Hematopoietic multipotent progenitor cell (in vitro differentiated cells): Measurements from ENCODE around the gene ARHGEF4. TPM values are rescaled to one million over a fixed set of nuclear protein-coding genes. Genes with fewer than 3 reads are reported as not detected.

Source experiments
- DNase-seq, 3 donors: peaks; one replicate each; pipeline ENCODE4 v3.0.0-alpha.2; 2011 to 2015; ENCODE audit warnings: low read depth in 2 of 3, low spot score in 2 of 3
- total RNA-seq: library from RNA; depleted of rRNA; stranded (reverse); fragments of >200 nt; gene quantifications from one replicate; pipeline ENCODE4 v1.2.3, GENCODE V29; 2012

ARHGEF4 gene
- total RNA-seq, 1 donor, result under 0.01 TPM

DNA sequence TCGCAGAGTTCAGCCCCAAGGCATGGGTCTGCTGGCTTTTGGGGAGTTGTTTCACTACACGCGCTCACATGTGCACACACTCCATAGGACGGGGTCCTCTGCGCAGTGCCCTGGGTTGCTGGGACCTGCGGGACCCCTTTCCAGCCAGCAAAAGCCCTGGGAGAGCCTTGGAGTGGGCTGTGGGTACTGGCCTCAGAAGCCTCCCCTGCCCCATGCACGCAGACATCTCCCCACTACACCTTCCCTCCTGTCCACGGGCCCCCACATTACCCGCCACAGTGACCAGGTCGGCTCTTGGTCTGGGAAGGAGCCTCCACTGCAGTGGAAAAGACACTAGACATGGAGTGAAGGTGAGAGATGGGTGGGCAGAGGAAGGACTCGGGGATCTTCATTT lies 208.0 kb downstream of the ARHGEF4 start:
- no peak for DNase-seq

DNA sequence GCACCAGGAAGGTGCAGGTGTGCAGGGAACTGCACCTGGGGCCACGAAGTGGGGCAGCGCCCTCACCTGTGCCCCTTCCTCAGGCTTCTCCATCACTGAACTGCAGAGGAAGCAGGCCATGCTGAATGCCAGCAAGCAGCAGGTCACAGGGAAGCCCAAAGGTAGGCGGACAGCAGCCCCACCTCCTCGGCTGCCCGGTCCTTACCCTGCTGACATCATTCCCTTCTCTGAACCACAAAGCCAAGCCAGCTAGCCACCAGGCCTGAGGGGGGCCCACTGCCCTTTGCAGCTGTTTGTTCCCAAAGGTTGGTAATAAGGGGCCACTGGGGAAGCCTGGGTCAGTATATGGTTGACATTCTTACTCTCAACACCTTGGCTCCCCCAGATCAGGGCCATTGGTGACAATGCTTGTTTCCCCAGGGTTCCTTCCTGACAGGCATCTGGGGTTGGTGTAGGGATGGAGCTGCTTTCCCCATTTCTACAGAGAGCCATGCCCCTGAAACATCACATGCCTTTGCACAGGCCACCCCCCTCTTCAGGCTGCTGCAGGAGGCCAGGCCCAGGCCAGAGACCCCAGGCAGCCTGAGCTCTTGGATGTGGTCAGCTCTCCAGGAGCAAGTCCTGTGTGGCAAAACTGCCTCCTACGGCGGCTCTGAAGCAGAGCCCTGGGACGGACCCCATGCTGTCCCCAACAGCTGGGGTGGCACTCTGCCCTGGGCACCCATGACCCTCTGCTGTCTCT lies 208.7 kb downstream of the ARHGEF4 start:
- DNase-seq, result no peak

DNA sequence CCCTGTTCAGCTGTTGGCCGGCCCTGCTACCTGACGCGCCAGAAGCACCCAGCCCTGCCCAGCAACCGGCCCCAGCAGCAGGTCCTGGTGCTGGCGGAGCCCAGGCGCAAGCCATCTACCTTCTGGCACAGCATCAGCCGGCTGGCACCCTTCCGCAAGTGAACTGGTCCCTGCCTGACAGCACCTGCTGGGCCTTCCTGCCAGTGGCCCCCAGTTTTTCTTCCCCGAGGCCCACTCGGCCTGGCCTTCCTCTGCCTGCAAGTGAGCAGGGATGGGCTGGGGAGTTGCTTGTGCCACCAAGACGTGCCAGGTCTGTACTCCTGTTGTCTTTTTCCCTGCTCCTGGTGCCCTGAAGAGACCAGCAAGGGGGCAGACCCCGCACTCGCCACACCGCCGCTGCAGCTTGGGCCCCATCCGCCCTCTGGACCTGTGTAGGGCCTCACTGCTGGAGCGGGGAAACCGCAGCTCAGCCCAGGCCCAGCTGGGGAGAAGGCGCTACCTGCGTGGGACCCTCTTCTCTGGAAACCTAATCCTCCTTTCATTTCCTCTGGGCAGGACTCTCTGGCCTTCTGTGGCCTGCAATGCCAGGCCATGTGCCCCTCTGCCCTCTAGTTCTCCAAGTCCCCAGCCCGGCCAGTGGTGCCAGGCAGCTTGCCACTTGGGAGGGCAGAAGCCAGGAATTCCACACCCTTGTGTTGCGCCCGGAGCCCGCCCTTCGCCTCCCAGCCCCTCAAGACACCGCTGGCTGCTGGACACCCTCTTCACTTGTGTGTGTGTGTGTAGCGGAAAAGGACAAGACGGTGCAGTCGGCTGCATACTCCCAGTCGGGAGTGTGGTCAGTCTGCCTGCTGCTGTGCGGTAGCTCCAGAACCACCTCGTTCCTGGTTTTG lies 209.6 kb downstream of the ARHGEF4 start:
- no peak for DNase-seq

DNA sequence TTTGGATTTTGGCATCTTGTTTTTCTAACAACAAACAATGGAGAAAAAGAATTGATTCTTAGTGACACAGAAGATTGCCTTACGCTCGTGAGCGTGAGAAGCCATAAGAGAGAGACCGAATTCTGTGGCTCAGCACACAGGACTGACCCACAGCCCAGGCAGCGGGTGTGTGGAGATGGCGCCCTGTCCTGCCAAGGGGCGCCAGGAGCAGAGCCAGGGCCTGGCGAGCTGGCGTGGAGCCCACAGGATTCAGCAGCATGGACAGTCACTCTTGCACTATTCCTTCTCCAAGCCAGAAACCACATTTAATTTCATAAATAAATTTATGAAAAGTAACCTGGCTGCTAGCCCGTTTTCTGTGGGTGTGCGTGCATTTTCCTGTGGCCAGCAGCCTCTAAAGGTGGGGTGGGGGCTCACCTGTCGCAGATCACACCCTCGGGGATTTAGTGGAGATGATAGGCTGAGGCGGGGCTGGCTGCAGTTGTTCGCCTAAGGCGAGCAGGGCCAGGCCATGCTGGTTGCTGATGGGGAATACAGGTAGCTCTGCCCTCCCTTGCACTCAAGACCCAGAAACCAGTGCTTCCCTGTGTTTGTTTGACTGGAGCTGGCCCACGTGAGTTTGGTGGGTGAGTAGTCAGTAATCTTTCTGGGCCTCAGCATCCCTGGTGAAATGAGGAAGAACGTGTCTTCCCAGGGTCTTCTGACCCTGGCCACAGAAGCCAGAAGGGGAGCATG lies 210.4 kb downstream of the ARHGEF4 start:
- DNase-seq, result no peak

DNA sequence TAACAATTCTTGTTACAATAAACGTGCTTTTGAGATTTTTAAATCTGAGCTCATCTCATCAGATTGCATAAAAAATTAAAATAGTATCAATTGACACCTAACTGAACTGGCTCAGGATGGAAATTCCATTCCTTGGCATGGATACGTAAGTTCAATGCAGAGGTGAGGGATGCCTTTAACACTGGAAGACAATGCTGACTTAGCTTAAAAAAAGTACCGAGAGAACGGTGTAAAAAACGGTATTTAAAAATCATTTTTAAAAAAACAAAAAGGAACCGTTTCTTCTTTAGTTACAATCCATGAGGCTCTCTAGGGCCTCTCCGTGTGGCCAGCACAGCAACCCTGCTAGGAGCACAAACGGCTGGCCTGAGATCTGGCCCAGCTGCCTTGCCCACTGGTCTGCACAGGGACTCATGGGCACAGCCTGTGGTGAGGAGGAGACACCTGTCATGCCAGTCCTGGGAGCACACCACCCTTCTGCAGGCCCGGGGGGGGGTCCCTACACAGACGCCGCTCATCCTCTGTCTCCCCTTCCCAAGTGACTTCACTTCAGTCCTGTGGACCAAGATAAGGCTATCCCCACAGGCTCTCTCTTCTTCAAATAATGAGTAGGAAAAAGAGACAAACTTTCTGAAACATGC lies 211.3 kb downstream of the ARHGEF4 start:
- no peak for DNase-seq

DNA sequence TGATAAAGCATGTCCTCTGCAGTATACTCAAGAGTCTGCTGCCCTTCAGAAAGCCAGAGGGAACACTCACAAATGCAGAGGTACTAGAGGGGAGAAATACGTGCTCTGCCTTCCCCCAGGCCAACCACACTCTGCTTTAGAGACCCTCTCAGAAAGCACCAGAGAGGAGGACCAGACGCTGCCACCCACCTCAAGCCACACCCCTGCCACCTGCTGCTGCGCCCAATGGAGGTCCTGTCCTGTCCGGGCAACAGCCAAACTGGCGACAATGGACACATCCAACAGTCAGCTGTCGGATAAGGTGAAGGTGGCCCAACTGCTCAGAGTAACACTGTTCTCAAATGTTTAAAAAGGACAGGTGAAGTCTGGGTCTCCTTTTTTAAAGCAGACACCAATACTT lies 211.9 kb downstream of the ARHGEF4 start:
- DNase-seq, result no peak

DNA sequence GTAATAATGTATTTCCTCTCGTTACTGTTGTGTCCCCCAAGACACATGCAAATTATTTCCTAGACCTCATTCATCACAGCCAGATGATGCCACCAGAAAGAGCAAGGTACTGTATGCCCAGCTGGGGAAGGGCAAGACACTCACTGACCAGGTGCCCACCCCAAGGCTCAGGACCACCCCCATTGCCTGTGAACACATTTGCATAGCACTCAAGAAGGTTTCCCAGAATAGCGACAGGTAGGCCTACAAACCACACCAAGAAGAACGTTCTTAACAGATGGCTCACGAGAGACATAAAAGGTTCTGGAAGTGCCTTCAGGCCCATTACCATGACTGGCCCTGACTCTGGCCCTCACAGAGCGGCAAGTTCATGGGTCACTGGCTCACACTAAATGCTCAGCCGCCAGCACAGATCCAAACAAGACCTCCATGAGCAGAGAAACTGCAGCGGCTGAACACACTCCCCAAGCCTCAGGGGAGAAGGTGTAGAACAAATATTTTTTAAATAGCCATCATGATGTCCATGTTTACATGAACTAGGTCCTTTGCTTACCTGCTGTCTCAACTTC lies 212.5 kb downstream of the ARHGEF4 start:
- no peak for DNase-seq

DNA sequence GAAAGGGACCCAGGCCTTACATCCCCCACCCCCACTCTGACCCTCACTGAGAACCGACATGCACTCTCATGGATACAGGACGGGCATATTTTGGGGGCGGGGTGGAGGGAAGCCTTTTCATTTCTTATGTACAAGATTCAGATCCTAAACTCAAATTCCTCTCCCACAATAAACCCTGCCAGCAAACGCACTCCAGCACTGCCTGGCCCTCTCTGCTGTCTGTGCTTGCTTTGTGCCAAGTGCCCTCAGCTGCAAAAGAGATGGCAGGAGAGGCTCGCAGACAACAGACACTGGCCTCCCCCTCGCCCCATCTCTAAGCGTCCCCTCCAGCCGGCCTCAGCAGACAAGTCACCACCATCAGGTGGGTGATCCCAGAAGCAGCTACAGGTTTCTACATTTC lies 214.2 kb downstream of the ARHGEF4 start:
- no peak for DNase-seq

DNA sequence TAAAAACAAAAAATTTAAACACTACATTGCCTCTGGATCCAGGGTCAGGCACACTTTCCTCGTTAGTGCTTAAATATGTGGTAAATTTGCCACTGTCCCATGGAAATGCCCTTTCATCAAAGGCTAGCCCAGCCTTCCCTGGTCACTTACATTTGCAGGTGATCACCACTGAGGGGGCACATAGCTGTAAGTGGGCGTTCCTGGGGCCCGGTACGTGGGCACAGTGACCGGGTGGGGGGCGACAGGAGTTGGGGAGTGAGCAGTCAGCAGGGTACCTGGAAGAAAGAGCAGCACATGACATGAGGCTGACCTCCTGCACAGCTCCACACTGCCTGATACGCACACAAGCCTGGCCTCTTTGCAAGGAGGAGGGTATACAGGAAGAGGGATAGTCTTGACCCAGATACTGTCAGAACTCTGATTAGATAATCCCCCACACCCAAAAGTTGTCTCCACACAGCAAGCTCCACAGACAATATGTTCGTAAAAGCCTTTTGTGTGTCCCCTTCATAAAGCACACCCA lies 216.1 kb downstream of the ARHGEF4 start:
- no peak for DNase-seq

DNA sequence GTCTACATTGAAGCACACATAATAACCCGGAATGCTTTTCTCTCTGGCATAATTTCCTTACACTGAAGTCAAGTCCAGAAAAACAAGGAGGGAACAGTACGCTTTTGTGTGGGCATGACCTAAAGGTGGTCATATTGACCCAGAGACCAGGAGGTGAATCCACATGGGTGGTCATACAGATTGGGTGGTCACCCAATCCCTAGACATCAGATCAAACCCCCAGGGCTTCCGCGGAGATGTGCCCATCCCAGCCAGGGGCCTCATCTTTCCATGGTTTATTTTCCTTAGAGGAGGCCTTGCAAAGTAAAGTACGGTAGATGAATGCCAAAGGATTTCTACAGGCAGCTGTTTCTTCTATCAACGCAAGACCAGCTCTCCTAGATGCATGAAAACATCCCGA lies 217.8 kb downstream of the ARHGEF4 start:
- no peak for DNase-seq

DNA sequence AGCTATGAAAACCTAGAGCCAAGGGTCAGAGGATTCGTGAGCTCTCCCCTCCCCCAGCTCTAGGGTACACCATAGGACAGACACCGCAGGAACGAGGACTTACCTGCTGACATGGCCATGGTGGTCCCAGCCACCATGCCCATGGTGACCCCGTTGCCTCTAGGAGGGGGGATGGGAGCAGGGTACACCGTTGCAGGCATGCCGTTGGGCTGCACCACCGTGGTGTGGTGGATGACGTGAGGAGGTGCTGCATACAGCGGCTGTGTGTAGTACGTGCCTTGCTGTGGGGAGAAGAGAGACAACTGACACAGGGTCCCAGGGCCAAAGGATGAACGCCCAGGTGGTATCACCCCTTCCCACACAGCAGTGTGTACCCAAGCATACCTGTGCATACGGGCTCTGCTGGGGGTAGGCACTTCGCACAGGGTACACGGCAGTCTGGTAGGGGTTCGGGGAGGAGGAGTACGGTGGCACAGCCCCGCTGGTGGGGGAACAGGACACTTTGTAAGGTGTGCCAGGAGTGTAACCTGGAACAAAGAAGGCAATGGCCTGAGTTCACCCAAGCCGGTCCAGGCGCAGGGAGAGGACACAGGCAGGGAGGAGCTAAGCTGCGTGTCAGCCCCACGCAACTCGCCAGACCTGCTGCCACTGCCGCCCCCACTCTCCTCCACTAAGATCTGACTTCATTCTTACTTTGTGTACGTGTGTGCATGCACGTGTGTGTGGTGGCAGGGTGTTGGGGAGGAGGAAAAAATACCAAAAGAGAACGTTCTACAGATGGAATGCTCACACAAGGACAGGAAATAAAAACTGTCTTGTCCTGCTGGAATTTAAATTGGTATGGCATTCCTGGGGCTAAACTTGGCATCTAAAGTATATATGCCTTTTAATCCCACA lies 218.7 kb downstream of the ARHGEF4 start:
- DNase-seq, result no peak

DNA sequence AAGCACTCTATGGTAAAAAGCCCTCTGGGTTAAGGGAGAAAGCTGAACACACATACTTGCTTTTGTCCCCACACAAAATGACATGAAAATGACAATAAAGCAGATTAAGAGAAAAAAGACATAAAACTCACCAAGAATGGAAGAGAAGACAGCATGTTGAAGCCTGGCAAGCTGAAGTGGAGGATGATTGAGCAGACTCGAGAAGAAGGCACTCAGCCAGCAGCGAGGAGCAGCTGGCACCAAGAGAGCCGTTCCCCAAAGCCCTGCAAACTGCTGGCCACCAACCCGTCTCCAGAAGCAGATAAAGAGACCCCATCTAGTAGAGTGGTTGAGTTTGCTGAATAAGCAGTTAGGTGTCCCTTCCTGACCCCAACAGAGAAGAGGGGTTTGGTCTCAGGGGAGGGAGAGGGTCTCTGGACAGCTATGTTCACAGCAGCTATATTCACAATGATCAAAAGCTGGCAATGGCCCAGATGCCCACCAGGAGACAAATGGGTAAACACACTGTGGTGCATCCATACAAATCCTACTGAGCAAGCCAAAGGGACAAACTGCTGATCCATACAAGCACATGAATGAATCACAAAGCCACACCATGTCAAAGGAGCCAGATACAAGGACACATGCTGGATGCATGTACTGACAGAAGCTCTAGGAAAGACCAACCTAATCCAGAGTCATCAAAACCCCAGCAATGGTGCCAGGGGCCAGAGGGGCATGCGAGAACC lies 219.7 kb downstream of the ARHGEF4 start:
- DNase-seq, result no peak

DNA sequence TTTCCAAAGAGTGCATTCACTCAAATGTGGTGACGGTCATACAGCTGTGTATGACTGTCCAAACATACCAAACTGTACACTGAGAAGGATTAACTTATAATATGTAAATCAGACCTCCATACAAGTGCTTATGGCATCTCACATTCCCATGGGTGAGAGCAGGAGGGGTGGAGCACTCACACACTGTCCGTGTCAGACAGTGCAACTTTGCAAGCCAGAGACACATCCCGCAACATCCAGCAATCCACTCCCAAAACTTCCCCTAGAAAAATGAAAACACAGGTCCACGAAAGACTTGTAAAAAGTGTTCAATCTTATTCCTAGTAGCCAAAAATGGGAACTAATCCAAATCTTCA lies 220.2 kb downstream of the ARHGEF4 start:
- DNase-seq, result no peak

DNA sequence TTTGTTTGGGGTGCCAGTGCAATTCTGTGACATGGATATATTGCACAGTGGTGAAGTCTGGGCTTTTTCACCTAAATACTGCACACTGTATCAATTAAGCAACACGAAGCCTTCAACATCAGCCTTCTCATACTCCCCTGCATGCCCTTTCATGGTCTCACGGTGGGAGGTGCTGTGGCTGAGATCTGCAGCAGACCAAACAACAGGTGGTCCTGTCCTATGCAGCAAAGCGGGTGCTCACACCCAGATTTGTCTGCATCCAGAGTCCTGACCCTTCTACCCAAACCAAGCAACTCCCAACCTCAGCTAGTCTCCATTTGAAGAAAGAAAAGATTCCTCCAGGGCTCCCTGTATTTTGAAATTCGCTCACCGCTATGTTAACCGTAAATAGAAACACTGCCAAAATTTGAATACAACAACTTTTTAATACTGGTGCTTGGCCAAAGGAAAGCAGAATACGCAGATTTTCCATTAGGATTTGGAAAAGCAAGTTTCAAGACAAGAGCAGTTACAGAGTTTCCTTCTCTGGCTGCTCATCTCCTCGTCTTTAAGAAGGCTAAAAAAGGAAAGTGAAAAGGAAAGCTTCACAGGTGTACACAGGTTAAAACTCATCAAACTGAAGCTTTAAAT lies 221.6 kb downstream of the ARHGEF4 start:
- DNase-seq, result no peak

DNA sequence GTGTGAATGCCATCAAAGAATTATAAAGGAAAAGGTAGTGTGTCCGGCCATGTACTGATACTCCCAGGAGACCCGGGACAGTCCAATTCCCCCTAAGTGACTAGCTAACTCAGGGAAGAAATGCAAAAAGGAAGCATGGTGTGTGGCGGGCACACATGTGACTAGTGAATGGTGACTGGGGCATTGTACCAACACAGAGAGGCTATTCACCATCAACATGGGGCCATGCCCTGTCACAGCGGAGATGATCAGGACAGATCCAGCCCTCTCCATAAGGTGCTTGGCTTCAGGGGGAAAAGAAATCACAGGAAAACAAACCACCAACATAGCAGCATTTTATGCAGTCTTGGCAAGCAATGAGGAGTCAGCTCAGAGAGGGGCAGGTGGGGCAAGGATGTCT lies 222.2 kb downstream of the ARHGEF4 start:
- DNase-seq, result no peak

DNA sequence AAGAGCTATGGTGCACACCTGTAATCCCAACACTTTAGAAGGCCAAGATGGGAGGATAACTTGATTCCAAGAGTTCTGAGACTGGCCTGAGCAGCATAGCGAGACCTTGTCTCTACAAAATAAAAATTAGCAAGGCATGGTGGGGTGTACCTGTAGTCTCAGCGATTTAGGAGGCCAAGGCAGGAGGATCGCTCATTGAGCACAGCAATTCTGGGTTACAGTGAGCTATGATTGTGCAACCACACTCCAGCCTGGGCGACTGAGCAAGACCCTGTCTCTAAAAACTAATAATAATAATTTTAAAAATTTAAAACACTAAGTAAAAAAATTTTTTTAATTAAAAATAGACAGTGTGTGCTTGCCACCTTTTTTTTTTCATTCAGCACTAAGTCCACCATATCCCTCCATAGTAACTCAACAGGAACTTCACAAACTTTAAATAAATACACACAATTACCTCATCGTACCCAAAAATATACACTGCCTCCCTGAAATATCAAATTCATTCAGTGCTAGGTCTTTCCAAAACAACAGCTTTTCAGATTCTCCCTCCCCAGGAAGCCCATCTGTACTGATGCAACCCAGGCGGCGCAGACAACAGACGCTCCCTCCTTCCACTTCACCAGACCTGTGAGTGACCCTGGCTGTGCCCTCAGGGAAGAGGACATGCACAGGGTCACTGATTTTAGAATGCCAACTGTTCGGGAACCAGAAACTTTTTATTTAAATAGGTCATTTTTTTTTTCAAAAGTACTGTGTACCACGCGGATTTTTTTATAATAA lies 227.0 kb downstream of the ARHGEF4 start:
- no peak for DNase-seq
